ENCODE results near the gene SCG5.

The SCG5 gene

DNA sequence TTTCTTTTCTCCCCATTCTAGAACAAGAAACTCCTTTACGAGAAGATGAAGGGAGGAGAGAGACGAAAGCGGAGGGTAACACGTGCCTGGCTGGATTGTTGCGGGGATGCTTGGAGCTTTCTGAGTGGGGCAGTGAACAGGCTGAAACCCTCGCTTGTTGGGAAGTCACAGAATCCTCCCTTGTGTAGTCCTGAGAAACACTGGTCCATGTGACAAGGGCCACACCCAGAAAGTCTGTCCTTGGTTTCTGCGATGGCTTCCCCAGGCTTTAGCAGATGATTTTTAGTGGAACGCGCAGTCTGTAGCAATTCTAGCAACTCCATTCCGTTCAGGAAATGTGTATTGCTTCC is 50.2 kb downstream of the SCG5 start:
- no peak for DNase-seq (ENCODE audit: low read depth)

- no peak for DNase-seq (ENCODE audit: low read depth)
Measured at GRCh38 chr15:32692286-32692685, 50.8 kb downstream of the SCG5 start.

GRCh38 chr15:32694222-32694983 is 52.9 kb downstream of the SCG5 start:
- no peak for DNase-seq (ENCODE audit: low read depth)

GRCh38 chr15:32698773-32699390 is 57.4 kb downstream of the SCG5 start:
- no peak for DNase-seq (ENCODE audit: low read depth)

DNA sequence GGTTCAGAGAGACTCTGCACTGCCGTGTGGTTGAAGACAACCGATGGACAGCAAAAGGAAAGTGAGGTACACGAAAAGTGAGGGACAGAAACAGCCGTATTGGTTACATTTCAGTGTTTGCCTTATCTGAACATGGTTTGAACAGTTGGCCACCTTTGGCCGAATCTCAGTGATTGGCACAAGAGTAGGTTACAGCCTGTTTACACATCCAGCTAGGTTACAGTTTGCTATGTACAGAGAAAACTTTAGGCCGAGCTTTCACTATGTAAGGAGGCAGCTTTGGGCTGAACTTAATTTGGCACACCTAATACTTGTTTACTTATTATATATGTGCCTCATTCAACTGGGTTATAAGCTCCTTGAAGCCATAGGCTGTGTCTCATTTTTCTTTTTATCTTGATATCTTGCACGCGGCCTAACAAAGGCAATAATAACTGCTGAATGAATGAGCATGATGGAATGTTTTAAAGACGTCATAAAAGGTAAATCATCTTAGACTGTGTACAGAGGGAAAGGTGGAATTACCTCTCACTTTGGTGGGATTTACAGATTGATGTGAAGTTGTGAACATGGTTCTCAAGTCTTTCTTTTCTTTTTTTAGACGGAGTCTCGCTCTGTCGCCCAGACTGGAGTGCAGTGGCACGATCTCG is 59.1 kb downstream of the SCG5 start:
- DNase-seq (ENCODE audit: low read depth): no peak

GRCh38 chr15:32701863-32702262 is 60.4 kb downstream of the SCG5 start:
- no peak for DNase-seq (ENCODE audit: low read depth)

DNA sequence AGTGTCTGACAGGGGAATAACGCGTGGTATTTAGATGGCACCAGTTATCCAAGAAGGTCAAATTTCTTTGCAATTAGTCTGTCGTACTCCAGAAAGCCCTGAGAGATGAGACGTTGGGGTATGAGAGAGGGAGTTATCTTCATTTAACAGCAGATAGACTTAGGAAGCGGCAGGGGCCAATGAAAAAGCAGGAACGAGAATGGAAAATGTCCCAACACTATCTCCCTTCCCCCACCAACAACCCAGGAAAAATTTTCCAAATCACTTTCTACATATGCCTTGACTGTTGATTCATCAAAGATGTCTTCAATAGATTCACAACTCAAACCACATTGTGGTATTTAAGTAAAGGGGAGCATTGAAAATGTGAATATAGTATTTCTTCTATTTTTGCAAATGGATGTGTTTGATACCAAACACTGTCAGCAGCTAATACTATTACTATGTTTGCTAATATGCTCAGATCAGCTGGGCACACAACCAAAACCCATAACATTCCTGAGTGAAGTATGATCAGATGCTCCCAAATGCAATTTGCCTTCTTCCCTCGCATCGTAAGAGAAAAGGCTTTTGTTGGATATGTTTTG is 63.0 kb downstream of the SCG5 start:
- no peak for DNase-seq (ENCODE audit: low read depth)

DNA sequence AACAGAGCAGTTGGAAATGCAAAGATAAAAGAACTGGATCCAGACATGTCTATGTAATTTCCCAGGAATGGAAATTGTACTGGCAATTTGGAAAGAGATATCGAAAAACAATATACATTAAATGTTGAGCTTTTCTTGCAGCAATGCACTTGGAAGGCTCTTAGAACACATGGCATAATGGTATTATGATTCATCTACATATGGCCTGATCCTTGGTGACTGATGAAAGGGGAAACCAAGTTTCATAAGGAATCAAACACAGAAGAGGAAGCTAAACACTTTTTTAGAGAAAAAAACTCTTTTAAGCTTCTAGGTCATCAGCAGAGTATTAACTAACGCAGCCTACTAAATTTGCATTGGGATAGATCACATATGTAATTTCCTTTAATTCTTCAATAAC is 63.9 kb downstream of the SCG5 start:
- DNase-seq (ENCODE audit: low read depth): no peak

GRCh38 chr15:32706704-32707103 is 65.2 kb downstream of the SCG5 start:
- no peak for DNase-seq (ENCODE audit: low read depth)

DNA sequence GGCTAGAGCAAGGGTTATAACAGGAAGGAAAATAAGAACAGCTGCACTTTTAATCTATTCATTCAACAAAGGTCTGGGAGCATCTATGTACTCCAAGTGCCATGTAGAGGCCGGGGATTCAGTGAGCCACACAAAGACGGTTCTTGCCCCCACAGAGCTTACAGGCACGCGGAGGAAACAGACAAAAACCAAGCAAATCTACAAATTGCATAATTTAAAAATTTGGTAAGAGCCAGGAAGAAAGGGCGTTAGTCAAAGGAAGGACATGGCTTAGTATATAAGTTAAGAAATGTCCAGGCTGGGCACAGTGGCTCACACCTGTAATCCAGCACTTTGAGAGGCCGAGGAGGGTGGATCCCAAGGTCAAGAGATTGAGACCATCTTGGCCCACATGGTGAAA is 65.9 kb downstream of the SCG5 start:
- DNase-seq (ENCODE audit: low read depth): no peak

GRCh38 chr15:32709295-32710033 is 68.0 kb downstream of the SCG5 start:
- no peak for DNase-seq (ENCODE audit: low read depth)

- no peak for DNase-seq (ENCODE audit: low read depth)
Measured at GRCh38 chr15:32715276-32715675, 73.8 kb downstream of the SCG5 start.

GRCh38 chr15:32716216-32716914 is 74.9 kb downstream of the SCG5 start:
- no peak for DNase-seq (ENCODE audit: low read depth)

- DNase-seq (ENCODE audit: low read depth): no peak
Measured at GRCh38 chr15:32716915-32717425, 75.5 kb downstream of the SCG5 start.

DNA sequence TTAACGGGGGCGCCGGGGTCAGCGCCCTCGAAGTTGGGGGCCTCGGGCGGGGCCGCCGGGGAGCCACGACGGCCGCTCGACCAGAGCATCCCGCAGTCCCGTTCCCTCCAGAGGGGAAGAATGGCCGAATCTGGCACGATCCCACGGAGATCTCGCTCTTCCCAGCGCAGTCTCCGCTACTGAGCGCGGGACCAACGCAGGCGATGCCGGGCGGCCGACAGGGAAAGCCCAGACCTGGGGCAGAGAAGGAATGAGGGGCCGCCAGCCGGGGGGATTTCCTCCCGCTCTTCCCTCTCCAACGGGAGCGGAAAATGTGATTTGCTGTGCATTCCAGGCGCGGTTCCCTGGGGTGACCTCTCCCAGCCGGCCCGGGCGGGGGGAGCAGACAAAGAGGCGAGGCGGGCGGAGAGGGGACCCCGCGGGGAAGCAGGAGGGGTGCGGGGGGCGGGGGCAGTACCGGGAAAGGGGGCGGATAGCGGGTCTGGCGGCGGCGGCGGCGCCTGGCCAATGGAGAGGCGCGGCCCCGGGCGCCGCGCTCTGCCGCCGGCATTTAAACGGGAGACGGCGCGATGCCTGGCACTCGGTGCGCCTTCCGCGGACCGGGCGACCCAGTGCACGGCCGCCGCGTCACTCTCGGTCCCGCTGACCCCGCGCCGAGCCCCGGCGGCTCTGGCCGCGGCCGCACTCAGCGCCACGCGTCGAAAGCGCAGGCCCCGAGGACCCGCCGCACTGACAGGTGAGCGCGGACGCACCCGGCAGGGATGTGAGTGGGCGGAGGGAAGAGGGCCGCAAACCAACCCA is 76.1 kb downstream of the SCG5 start, which contains the start of gene GREM1:
TSS of gene GREM1 (plus strand) at position 579 of the 801 bp plus-strand sequence. CDS start 12,687 bp downstream, outside the sequence.
- DNase-seq (ENCODE audit: low read depth): no peak

- DNase-seq (ENCODE audit: low read depth): no peak
Measured at GRCh38 chr15:32718227-32718820, 76.8 kb downstream of the SCG5 start.

GRCh38 chr15:32718821-32719716 is 77.6 kb downstream of the SCG5 start:
- DNase-seq (ENCODE audit: low read depth): no peak

DNA sequence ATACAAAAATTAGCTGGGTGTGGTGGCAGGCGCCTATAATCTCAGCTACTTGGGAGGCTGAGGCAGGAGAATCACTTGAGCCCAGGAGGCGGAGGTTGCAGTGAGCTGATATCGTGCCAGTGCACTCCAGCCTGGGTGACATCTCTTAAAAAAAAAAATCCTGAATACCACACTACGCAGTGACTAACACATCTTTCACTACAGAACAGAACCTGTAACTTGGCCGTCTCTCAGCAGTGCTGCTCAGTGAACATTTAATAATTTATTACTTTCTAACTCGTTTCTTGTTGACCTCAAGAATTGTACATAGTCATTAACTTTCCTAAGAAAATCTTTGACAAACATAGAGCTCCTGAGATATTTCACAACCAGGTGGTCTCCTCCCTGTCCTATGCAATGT is 80.1 kb downstream of the SCG5 start:
- no peak for DNase-seq (ENCODE audit: low read depth)

DNA sequence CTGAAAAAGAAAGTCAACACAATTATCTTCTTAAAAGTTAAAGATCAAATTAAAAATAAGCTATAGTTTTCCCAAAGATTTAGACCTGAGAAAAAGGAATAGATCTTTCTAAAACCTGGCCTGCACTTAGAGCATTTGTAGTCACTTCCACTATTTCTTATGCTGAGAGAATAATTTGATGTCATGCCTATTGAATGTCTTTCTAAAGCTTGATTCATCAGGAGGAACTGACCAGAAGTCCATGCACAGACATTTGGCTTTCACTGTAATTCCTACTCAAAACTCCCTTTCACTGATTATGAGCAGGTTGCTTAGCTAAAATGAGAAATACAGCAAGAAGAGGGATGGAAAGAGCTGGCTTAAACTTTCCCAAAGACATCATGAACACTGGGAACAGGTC is 80.6 kb downstream of the SCG5 start:
- DNase-seq (ENCODE audit: low read depth): no peak
